CD4-positive, alpha-beta T cell (primary cell): Measurements from ENCODE around the gene ACOD1. TPM values are rescaled to one million over a fixed set of nuclear protein-coding genes. Genes with fewer than 3 reads are reported as not detected.

Experiments used
- ATAC-seq: fragments of 200-7000 bp; cut with Tn5 transposase; one replicate; pipeline ENCODE4 v1.10.0; 2022; ENCODE audit warnings: mild to moderate bottlenecking; ENCODE audit not compliant: poor library complexity
- CTCF ChIA-PET: fragments of 350-600 bp; sonication (Branson Sonifier 250); formaldehyde crosslinking; loops from one replicate; lab custom pipeline; 2021; ENCODE audit warnings: antibody characterized with exemption, inconsistent platforms; lab: Charles Lee
- POLR2A ChIA-PET: fragments of 350-600 bp; sonication (Branson Sonifier 250); formaldehyde crosslinking; loops from one replicate; lab custom pipeline; 2021; ENCODE audit warnings: antibody characterized with exemption, inconsistent platforms; lab: Charles Lee
- DNase-seq, 14 experiments: peaks; one replicate each; pipeline ENCODE4 v3.0.0-alpha.2; 2013 to 2020; ENCODE audit warnings: mixed read lengths in 2 of 14
- H3K27ac ChIP-seq, 2 donors: one replicate each; pipeline versions ENCODE4 v1.5.1 to v1.7.0; 2013; ENCODE audit warnings: low read length in 2 of 2, low read depth in 1 of 2, mild to moderate bottlenecking in 1 of 2
- H3K27me3 ChIP-seq, 2 experiments: 1 replicate in 1 of 2; 2 replicates in 1 of 2; pipeline versions ENCODE4 v1.6.1 to v1.7.0; 2013; ENCODE audit warnings: low read length in 2 of 2, control low read depth in 1 of 2, mild to moderate bottlenecking in 1 of 2, moderate library complexity in 1 of 2; ENCODE audit not compliant: insufficient read depth in 2 of 2, control insufficient read depth in 1 of 2
- H3K36me3 ChIP-seq: one replicate; pipeline ENCODE4 v1.6.1; 2013; ENCODE audit warnings: low read length, control low read depth; ENCODE audit not compliant: insufficient read depth
- H3K4me1 ChIP-seq: one replicate; pipeline ENCODE4 v1.6.1; 2013; ENCODE audit warnings: low read length, control low read depth; ENCODE audit not compliant: insufficient read depth
- H3K4me3 ChIP-seq: one replicate; pipeline ENCODE4 v1.5.1; 2013; ENCODE audit warnings: mild to moderate bottlenecking, low read length, moderate library complexity
- H3K9me3 ChIP-seq, 2 experiments: 1 replicate in 1 of 2; 2 replicates in 1 of 2; pipeline versions ENCODE4 v1.6.1 to v1.7.0; 2013; ENCODE audit warnings: low read length in 2 of 2, mild to moderate bottlenecking in 2 of 2, control low read depth in 1 of 2, moderate library complexity in 1 of 2; ENCODE audit not compliant: control insufficient read depth in 1 of 2, insufficient read depth in 1 of 2
- H3K27ac Mint-ChIP-seq: one replicate; pipeline ENCODE4 v1.8.0; 2020; ENCODE audit warnings: mixed read lengths
- H3K27me3 Mint-ChIP-seq: one replicate; pipeline ENCODE4 v1.8.0; 2021; ENCODE audit warnings: mixed read lengths
- H3K36me3 Mint-ChIP-seq: one replicate; pipeline ENCODE4 v1.8.0; 2021; ENCODE audit warnings: low read depth, mixed read lengths
- H3K4me1 Mint-ChIP-seq: one replicate; pipeline ENCODE4 v1.8.0; 2021; ENCODE audit warnings: low read depth, mixed read lengths
- H3K4me3 Mint-ChIP-seq: one replicate; pipeline ENCODE4 v1.8.0; 2020; ENCODE audit warnings: mild to moderate bottlenecking, mixed read lengths
- H3K9me3 Mint-ChIP-seq: one replicate; pipeline ENCODE4 v1.8.0; 2020; ENCODE audit warnings: mixed read lengths
- intact Hi-C, 2 experiments: fragments of 100-400 bp; cut with DNase I in 1 of 2; cut with micrococcal nuclease in 1 of 2; formaldehyde crosslinking; loops; one replicate each; pipeline versions ENCODE4 v1.15.1 to v1.9.0; 2023 to 2025; cut with DNase I, micrococcal nuclease
- total RNA-seq, 174 experiments: library from RNA in 2 of 174; stranded (reverse) in 2 of 174; gene quantifications; one replicate each; pipeline ENCODE4 v1.2.3 and lab custom pipeline; 2021 to 2026
- TF ChIP-seq, protein P1 (sequence below): fragments of 200-600 bp; IDR thresholded peaks from one replicate; pipeline ENCODE4 v1.8.0; 2022; ENCODE audit warnings: antibody characterized with exemption, mild to moderate bottlenecking

Gene ACOD1
- total RNA-seq, 2 experiments from 2014 or later: not detected

DNA sequence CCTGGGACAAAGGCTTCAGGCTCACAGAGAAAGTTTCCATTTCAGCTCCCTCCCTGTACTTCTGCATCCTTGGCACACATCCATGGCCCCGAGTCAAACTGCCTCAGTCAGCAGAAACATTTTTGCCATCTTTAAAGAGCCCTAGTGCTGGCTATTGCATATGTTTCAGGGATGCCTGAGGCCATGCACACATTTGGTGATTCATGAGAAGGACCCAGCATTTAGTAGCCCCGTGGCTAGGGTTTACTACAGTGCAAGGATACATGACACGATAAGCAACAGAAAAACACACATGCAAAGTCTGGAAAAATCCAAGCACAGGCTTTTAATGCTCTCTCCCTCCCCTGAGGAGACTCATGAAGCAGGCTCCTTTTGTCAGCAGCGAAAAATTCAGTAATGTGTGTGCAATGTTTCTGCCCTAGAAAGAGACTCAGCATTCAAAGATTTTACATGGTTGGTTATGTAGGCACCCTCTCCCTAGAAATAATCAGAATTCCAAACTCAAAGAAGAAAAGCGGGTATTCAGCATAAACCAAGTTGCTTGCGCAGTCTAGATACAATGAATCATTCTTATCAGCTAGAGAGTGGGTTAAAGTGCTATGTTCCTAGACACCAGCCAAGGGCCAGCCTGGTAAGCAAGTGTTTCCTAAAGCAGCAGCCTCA, 17.6 kb downstream of the ACOD1 start:
- no peaks in the 10 kb centered on the region for H3K9me3 ChIP-seq
- no peaks in the 10 kb centered on the region for H3K36me3 ChIP-seq
- no peak overlapping the region for H3K4me3 Mint-ChIP-seq
- peaks cover 5% of the 10 kb centered on the region for H3K9me3 Mint-ChIP-seq
- CTCF ChIA-PET: no interaction called here
- intact Hi-C loops: no loop called here
- no peak overlapping the region for H3K27ac ChIP-seq
- no peaks in the 10 kb centered on the region for H3K36me3 Mint-ChIP-seq
- TF ChIP-seq, protein P1, sequence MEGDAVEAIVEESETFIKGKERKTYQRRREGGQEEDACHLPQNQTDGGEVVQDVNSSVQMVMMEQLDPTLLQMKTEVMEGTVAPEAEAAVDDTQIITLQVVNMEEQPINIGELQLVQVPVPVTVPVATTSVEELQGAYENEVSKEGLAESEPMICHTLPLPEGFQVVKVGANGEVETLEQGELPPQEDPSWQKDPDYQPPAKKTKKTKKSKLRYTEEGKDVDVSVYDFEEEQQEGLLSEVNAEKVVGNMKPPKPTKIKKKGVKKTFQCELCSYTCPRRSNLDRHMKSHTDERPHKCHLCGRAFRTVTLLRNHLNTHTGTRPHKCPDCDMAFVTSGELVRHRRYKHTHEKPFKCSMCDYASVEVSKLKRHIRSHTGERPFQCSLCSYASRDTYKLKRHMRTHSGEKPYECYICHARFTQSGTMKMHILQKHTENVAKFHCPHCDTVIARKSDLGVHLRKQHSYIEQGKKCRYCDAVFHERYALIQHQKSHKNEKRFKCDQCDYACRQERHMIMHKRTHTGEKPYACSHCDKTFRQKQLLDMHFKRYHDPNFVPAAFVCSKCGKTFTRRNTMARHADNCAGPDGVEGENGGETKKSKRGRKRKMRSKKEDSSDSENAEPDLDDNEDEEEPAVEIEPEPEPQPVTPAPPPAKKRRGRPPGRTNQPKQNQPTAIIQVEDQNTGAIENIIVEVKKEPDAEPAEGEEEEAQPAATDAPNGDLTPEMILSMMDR: no peak
- no peak overlapping the region for H3K27ac Mint-ChIP-seq
- peaks cover 8% of the 10 kb centered on the region for H3K27me3 Mint-ChIP-seq
- DNase-seq: no peak
- peaks cover 0 to 7% of the 10 kb centered on the region in 2 experiments for H3K27me3 ChIP-seq
- ATAC-seq: no peak
- H3K4me1 ChIP-seq: no peaks in the 10 kb centered on the region
- H3K4me1 Mint-ChIP-seq: no peaks in the 10 kb centered on the region
- no peak overlapping the region for H3K4me3 ChIP-seq
- POLR2A ChIA-PET: no interaction called here

DNA sequence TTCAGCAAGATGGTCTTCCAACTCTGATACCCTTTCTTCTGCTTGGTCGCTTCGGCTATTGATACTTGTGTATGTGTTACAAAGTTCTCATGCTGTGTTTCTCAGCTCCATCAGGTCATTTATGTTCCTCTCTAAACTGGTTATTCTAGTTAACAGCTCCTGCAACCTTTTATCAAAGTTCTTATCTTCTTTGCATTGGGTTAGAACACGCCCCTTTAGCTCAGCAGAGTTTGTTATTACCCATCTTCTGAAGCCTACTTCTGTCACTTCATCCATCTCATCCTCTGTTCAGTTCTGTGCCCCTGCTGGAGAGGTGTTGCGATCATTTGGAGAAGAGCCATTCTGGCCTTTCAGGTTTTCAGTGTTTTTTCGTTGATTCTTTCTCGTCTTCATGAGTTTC, 18.7 kb downstream of the ACOD1 start:
- Histone ChIP-seq H3K27ac (no peak overlapping the region), H3K36me3 (no peaks in the 10 kb centered on the region), H3K4me1 (no peaks in the 10 kb centered on the region), H3K27me3 (peaks cover 0 to 7% of the 10 kb centered on the region in 2 experiments), H3K9me3 (no peaks in the 10 kb centered on the region), H3K4me3 (no peak overlapping the region)
- intact Hi-C loops: no loop called here
- H3K9me3 Mint-ChIP-seq: no peaks in the 10 kb centered on the region
- H3K36me3 Mint-ChIP-seq: no peaks in the 10 kb centered on the region
- TF ChIP-seq, protein P1: no peak
- peaks cover 20% of the 10 kb centered on the region for H3K27me3 Mint-ChIP-seq
- ATAC-seq: no peak
- ChIA-PET CTCF (no interaction called here), POLR2A (no interaction called here)
- H3K4me3 Mint-ChIP-seq: no peak overlapping the region
- no peak overlapping the region for H3K27ac Mint-ChIP-seq
- DNase-seq: no peak
- no peaks in the 10 kb centered on the region for H3K4me1 Mint-ChIP-seq

- TF ChIP-seq, protein P1: no peak
- Histone ChIP-seq H3K4me1 (no peaks in the 10 kb centered on the region), H3K9me3 (no peaks in the 10 kb centered on the region), H3K27me3 (peaks cover 0 to 13% of the 10 kb centered on the region in 2 experiments), H3K27ac (no peak overlapping the region), H3K4me3 (no peak overlapping the region), H3K36me3 (no peaks in the 10 kb centered on the region)
- DNase-seq (no peak), ATAC-seq (no peak)
- H3K27me3 Mint-ChIP-seq: peaks cover 28% of the 10 kb centered on the region
- H3K27ac Mint-ChIP-seq: no peak overlapping the region
- intact Hi-C loops: no loop called here
- H3K4me3 Mint-ChIP-seq: no peak overlapping the region
- H3K4me1 Mint-ChIP-seq: no peaks in the 10 kb centered on the region
- H3K36me3 Mint-ChIP-seq: no peaks in the 10 kb centered on the region
- CTCF ChIA-PET: no interaction called here
- H3K9me3 Mint-ChIP-seq: no peaks in the 10 kb centered on the region
- POLR2A ChIA-PET: no interaction called here
Observed at GRCh38 chr13:76968041-76968440, 19.7 kb downstream of the ACOD1 start.
